Measurements from ENCODE around the gene TMSB15C. TPM values are rescaled to one million over a fixed set of nuclear protein-coding genes. Genes with fewer than 3 reads are reported as not detected.
"Not testable (repeated sequence)": the region's sequence is repeated elsewhere in the genome, so short reads cannot be mapped to it uniquely, and the experiment has no call there.

The TMSB15C gene
- polyA plus RNA-seq, 1 of the 3 experiments (the other 2 are of a cell fraction) = 2.9 TPM

- no peaks in the 10 kb centered on the region for H3K36me3 ChIP-seq (replicated peaks in 1 of 2; ENCODE audit: control insufficient read depth in 1 of 2, insufficient read depth in 2 of 2, low read length in 1 of 2)
- H3K4me3 ChIP-seq (ENCODE audit: low read depth in 2 of 2, low read length in 1 of 2) = no peak overlapping the region
- POLR2A ChIA-PET = no interaction called here
- no peaks in the 10 kb centered on the region for H3K79me2 ChIP-seq (ENCODE audit: insufficient read depth)
- no peak for DNase-seq
- TF ChIP-seq, protein P1, sequence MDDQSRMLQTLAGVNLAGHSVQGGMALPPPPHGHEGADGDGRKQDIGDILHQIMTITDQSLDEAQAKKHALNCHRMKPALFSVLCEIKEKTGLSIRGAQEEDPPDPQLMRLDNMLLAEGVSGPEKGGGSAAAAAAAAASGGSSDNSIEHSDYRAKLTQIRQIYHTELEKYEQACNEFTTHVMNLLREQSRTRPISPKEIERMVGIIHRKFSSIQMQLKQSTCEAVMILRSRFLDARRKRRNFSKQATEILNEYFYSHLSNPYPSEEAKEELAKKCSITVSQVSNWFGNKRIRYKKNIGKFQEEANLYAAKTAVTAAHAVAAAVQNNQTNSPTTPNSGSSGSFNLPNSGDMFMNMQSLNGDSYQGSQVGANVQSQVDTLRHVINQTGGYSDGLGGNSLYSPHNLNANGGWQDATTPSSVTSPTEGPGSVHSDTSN (IDR thresholded peaks at IDR 0.05) = no peak
- CTCF ChIA-PET = interaction anchor here (1.0 to 1.4 kb wide), 2 partner anchors 29 to 51 kb away, joined by 3 to 4 read pairs; no protein-coding TSS in a partner anchor
- 0% methylated on average over 5 of the region's 5 CpGs for WGBS (ENCODE audit: low lambda C conversion rate)
- H3K4me1 ChIP-seq (ENCODE audit: control insufficient read depth in 1 of 2, insufficient read depth in 2 of 2, low read depth in 1 of 2, low read length in 1 of 2) = no peaks in the 10 kb centered on the region
- H3K9me2 ChIP-seq = no peaks in the 10 kb centered on the region
- no peaks in the 10 kb centered on the region for H4K20me1 ChIP-seq (ENCODE audit: insufficient read depth)
- no peaks in the 10 kb centered on the region for H3K9me3 ChIP-seq
- H3K4me2 ChIP-seq = no peak overlapping the region
- H3K9ac ChIP-seq = no peak overlapping the region
- peaks cover 12% of the 10 kb centered on the region; the same call in 1 of the 2 replicates for H3K27me3 ChIP-seq (ENCODE audit: insufficient read depth)
- H2AFZ ChIP-seq (ENCODE audit: low read depth) = no peak overlapping the region
- no peak overlapping the region for H3K27ac ChIP-seq (ENCODE audit: low read depth in 2 of 2, low read length in 1 of 2)
- no peaks in the 10 kb centered on the region for H3F3A ChIP-seq (replicated peaks; ENCODE audit: insufficient read depth)
Observed at GRCh38 chrX:104084534-104085277, 8.7 kb upstream of the TMSB15C start.

DNA sequence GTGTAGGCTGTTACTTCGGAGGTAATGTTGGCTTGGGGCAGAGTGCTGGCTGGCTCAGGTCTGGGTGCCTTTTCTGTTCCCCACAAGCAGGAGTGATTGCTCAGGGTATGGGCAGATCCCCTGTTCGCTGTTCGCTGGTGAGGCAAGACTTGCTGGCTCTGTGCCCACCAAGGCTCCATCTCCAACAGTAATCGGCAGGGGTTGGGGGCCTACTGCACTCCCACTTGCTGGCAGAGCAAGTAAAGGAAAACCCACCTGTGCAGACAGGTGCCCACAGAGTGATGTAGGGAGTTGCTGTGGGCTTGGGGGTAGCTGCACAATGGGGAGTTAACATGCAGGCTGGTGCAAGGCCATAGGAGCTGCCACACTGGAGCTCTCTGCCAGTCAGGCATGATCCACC, 8.0 kb upstream of the TMSB15C start:
- ChIA-PET POLR2A (no interaction called here), CTCF (interaction anchor here (1.0 kb wide), 1 partner anchor 29 kb away, joined by 3 read pairs; no protein-coding TSS in a partner anchor)
- no peak overlapping the region for H3K4me2 ChIP-seq
- H4K20me1 ChIP-seq (ENCODE audit: insufficient read depth) = no peaks in the 10 kb centered on the region
- no peaks in the 10 kb centered on the region for H3K9me2 ChIP-seq
- H3K27me3 ChIP-seq (ENCODE audit: insufficient read depth) = peaks cover 12% of the 10 kb centered on the region; the same call in 1 of the 2 replicates
- TF ChIP-seq JUND (IDR thresholded peaks at IDR 0.05) = no peak
- no peak for TF ChIP-seq TCF12 (IDR thresholded peaks at IDR 0.05)
- TF ChIP-seq ZBTB33 (IDR thresholded peaks at IDR 0.05; ENCODE audit: borderline replicate concordance, low read depth) = no peak
- TF ChIP-seq NRF1 (IDR thresholded peaks at IDR 0.05; ENCODE audit: low read depth, low read length) = no peak
- TF ChIP-seq, protein P2, sequence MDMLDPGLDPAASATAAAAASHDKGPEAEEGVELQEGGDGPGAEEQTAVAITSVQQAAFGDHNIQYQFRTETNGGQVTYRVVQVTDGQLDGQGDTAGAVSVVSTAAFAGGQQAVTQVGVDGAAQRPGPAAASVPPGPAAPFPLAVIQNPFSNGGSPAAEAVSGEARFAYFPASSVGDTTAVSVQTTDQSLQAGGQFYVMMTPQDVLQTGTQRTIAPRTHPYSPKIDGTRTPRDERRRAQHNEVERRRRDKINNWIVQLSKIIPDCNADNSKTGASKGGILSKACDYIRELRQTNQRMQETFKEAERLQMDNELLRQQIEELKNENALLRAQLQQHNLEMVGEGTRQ (IDR thresholded peaks at IDR 0.05; ENCODE audit: borderline replicate concordance, low read depth, low read length) = no peak
- TF ChIP-seq FOSL2 (IDR thresholded peaks at IDR 0.05; ENCODE audit: borderline replicate concordance, low read depth) = no peak
- TF ChIP-seq ELF1 (IDR thresholded peaks at IDR 0.05) = no peak
- no peak for TF ChIP-seq MXI1 (IDR thresholded peaks at IDR 0.05; ENCODE audit: low read depth, low read length)
- no peak for TF ChIP-seq EP300 (IDR thresholded peaks at IDR 0.05; ENCODE audit: borderline replicate concordance in 1 of 2, low read depth in 1 of 2, low read length in 1 of 2)
- TF ChIP-seq REST (IDR thresholded peaks at IDR 0.05; ENCODE audit: low read depth, low read length) = no peak
- no peaks in the 10 kb centered on the region for H3K9me3 ChIP-seq
- H3K4me3 ChIP-seq (ENCODE audit: low read depth in 2 of 2, low read length in 1 of 2) = no peak overlapping the region
- H3K79me2 ChIP-seq (ENCODE audit: insufficient read depth) = no peaks in the 10 kb centered on the region
- no peak overlapping the region for H3K27ac ChIP-seq (ENCODE audit: low read depth in 2 of 2, low read length in 1 of 2)
- H3K9ac ChIP-seq = no peak overlapping the region
- H2AFZ ChIP-seq (ENCODE audit: low read depth) = no peak overlapping the region
- no peaks in the 10 kb centered on the region for H3K4me1 ChIP-seq (ENCODE audit: control insufficient read depth in 1 of 2, insufficient read depth in 2 of 2, low read depth in 1 of 2, low read length in 1 of 2)
- 10% methylated on average over 2 of the region's 4 CpGs for WGBS (ENCODE audit: low lambda C conversion rate)
- no peak for DNase-seq
- no peaks in the 10 kb centered on the region for H3K36me3 ChIP-seq (replicated peaks in 1 of 2; ENCODE audit: control insufficient read depth in 1 of 2, insufficient read depth in 2 of 2, low read length in 1 of 2)
- H3F3A ChIP-seq (replicated peaks; ENCODE audit: insufficient read depth) = no peaks in the 10 kb centered on the region

- H3F3A ChIP-seq (replicated peaks; ENCODE audit: insufficient read depth); H3K4me1 ChIP-seq (ENCODE audit: control insufficient read depth in 1 of 2, insufficient read depth in 2 of 2, low read depth in 1 of 2, low read length in 1 of 2); CTCF ChIA-PET; DNase-seq; POLR2A ChIA-PET; H2AFZ ChIP-seq (ENCODE audit: low read depth); H3K79me2 ChIP-seq (ENCODE audit: insufficient read depth); H3K27ac ChIP-seq (ENCODE audit: low read depth in 2 of 2, low read length in 1 of 2); H3K9ac ChIP-seq; H3K9me2 ChIP-seq; H4K20me1 ChIP-seq (ENCODE audit: insufficient read depth); H3K4me2 ChIP-seq; H3K4me3 ChIP-seq (ENCODE audit: low read depth in 2 of 2, low read length in 1 of 2); H3K9me3 ChIP-seq; H3K27me3 ChIP-seq (ENCODE audit: insufficient read depth); H3K36me3 ChIP-seq (replicated peaks in 1 of 2; ENCODE audit: control insufficient read depth in 1 of 2, insufficient read depth in 2 of 2, low read length in 1 of 2): not testable (repeated sequence)
- WGBS (ENCODE audit: low lambda C conversion rate) = no CpG with 5 or more reads among the region's 6 CpGs
Observed at GRCh38 chrX:104077854-104078253, 1.8 kb upstream of the TMSB15C start.

Data from SK-N-SH (cell line).